Thoracic aorta (tissue), 2 donors: ENCODE data around the gene STXBP2. TPM values are rescaled to one million over a fixed set of nuclear protein-coding genes. Genes with fewer than 3 reads are reported as not detected.

Source experiments
- ATAC-seq: fragments of 150-250 bp; one replicate; pipeline ENCODE4 v1.8.0; 2017; ENCODE audit warnings: low read depth; ENCODE audit not compliant: insufficient number of reproducible peaks, low FRiP score
- DNase-seq: peaks from one replicate; pipeline ENCODE4 v3.0.0-alpha.2; 2020; ENCODE audit warnings: low spot score
- H3K27ac ChIP-seq, 2 donors: fragments of 200-600 bp; sonication (generic); 1 replicate in 1 of 2; 2 replicates in 1 of 2; pipeline ENCODE4 v1.5.1; 2016; ENCODE audit warnings: mild to moderate bottlenecking in 2 of 2, moderate library complexity in 2 of 2
- H3K27me3 ChIP-seq: fragments of 200-600 bp; sonication (generic); replicated peaks from 2 replicates; pipeline ENCODE4 v1.6.0; 2016; ENCODE audit warnings: mild to moderate bottlenecking; ENCODE audit not compliant: insufficient read depth
- H3K36me3 ChIP-seq: fragments of 200-600 bp; sonication (generic); one replicate; pipeline ENCODE4 v1.5.1; 2016
- H3K4me1 ChIP-seq, 2 donors: fragments of 200-600 bp; sonication (generic); 1 replicate in 1 of 2; 2 replicates in 1 of 2; pipeline versions ENCODE4 v1.5.1 to v1.6.0; 2016; ENCODE audit warnings: low read depth in 2 of 2, mild to moderate bottlenecking in 1 of 2; ENCODE audit not compliant: control insufficient read depth in 1 of 2
- H3K4me3 ChIP-seq: fragments of 200-600 bp; sonication (generic); 2 replicates; pipeline ENCODE4 v1.5.1; 2016; ENCODE audit warnings: mild to moderate bottlenecking
- H3K9me3 ChIP-seq: fragments of 200-600 bp; sonication (generic); 2 replicates; pipeline ENCODE4 v1.5.1; 2016
- CTCF ChIP-seq: fragments of 200-600 bp; sonication (generic); IDR thresholded peaks from one replicate; pipeline ENCODE4 v1.5.1; 2019; ENCODE audit warnings: antibody characterized with exemption
- total RNA-seq, 2 donors: library from RNA; depleted of rRNA; stranded (reverse); fragments of >200 nt; gene quantifications; one replicate each; pipeline versions ENCODE4 v1.1.0 to v1.2.3, GENCODE V29; 2016

The STXBP2 gene
- total RNA-seq, 2 donors from 2014 or later, result 20.2 to 23.4 TPM

GRCh38 chr19:7687177-7687576 is 50.3 kb downstream of the STXBP2 start:
- H3K27ac ChIP-seq, result no peak overlapping the region
- H3K4me1 ChIP-seq, result peaks cover under 1 to 4% of the 10 kb centered on the region in 2 donors
- ATAC-seq (no peak), DNase-seq (no peak)
- H3K9me3 ChIP-seq, result no peaks in the 10 kb centered on the region
- peaks cover 21% of the 10 kb centered on the region for H3K36me3 ChIP-seq
- H3K4me3 ChIP-seq, result no peak overlapping the region
- no peak for TF ChIP-seq CTCF
- H3K27me3 ChIP-seq, result no peaks in the 10 kb centered on the region

GRCh38 chr19:7689165-7689564 is 52.3 kb downstream of the STXBP2 start:
- H3K27me3 ChIP-seq, result no peaks in the 10 kb centered on the region
- ATAC-seq, result no peak
- no peaks in the 10 kb centered on the region for H3K4me1 ChIP-seq

GRCh38 chr19:7690779-7691258 is 53.9 kb downstream of the STXBP2 start:
- no peak for TF ChIP-seq CTCF
- H3K4me1 ChIP-seq, result no peaks in the 10 kb centered on the region
- H3K4me3 ChIP-seq, result no peak overlapping the region
- H3K9me3 ChIP-seq, result no peaks in the 10 kb centered on the region
- no peaks in the 10 kb centered on the region for H3K36me3 ChIP-seq
- DNase-seq (no peak), ATAC-seq (no peak)
- H3K27me3 ChIP-seq, result no peaks in the 10 kb centered on the region
- no peak overlapping the region for H3K27ac ChIP-seq

More at GRCh38 chr19:7689165-7689564, 52.3 kb downstream of the STXBP2 start:
- Histone ChIP-seq H3K36me3 (peaks cover 4% of the 10 kb centered on the region), H3K27ac (no peak overlapping the region), H3K9me3 (no peaks in the 10 kb centered on the region), H3K4me3 (no peak overlapping the region)
- DNase-seq, result no peak
- TF ChIP-seq CTCF, result no peak

- TF ChIP-seq CTCF, result no peak
- Histone ChIP-seq H3K27ac (no peak overlapping the region), H3K4me3 (no peak overlapping the region), H3K36me3 (no peaks in the 10 kb centered on the region), H3K27me3 (no peaks in the 10 kb centered on the region), H3K4me1 (no peaks in the 10 kb centered on the region), H3K9me3 (no peaks in the 10 kb centered on the region)
- ATAC-seq, result no peak
- no peak for DNase-seq
These were observed 54.6 kb downstream of the STXBP2 start for GRCh38 chr19:7691497-7691896.

- Histone ChIP-seq H3K4me1 (no peaks in the 10 kb centered on the region), H3K4me3 (no peak overlapping the region), H3K36me3 (no peaks in the 10 kb centered on the region), H3K27me3 (no peaks in the 10 kb centered on the region), H3K27ac (no peak overlapping the region), H3K9me3 (no peaks in the 10 kb centered on the region)
- ATAC-seq (no peak), DNase-seq (no peak)
- TF ChIP-seq CTCF, result no peak
These were observed 55.6 kb downstream of the STXBP2 start for GRCh38 chr19:7692417-7693088.
